Stromal cell of bone marrow (primary cell): ENCODE measurements around the gene EPHB2.

Experiments
- DNase-seq: peaks from one replicate; pipeline ENCODE4 v3.0.0-alpha.2; 2012; ENCODE audit warnings: low read depth

EPHB2 gene

GRCh38 chr1:22860883-22861385, 150.3 kb downstream of the EPHB2 start:
- no peak for DNase-seq

DNA sequence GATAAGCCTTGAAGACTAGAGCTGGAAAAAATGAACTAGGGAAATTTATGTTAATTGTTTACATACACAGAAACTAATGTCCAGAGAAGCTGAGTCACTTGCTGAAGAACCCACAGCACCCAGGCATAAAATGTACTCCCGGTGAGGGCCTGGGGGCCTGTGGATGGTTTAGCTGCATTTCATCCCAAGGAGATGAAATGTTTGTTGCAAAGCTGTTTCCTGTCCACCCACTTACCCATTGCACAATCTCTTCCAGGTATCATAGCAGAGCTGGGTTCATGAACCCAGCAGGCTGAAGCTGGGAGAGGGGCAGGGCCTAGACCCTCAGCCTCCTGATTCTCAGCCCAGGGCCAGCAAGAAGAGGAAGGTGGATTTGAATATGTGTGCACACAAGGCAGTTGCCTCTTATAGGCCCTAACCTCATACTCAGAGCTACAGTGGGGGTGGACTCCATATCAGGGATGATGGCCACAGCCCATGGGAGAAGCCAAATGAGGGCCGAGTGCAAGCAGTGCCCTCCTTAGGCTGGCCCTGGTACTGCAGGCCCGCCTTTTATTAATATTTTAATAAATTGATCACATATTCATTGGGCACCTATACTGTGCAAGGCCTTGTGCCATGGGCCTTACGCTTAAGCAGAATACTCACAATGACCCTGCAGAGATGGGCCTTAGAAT, 151.3 kb downstream of the EPHB2 start:
- no peak for DNase-seq

GRCh38 chr1:22862752-22863151, 152.1 kb downstream of the EPHB2 start:
- no peak for DNase-seq

DNA sequence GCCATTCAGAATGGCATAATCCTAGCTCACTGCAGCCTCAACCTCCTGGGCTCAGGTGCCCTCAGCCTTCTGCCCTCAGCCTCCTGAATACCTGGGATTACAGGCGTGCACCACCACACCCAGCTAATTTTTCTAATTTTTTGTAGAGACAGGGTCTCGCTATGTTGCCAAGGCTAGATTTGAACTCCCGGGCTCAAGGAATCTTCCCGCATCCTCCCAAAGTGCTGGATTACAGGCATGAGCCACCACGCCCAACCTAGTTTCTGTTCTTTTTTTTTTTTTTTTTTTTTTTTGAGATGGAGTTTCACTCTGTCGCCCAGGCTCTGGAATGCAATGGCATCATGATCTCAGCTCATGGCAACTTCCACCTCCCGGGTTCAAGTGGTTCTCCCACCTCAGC, 153.1 kb downstream of the EPHB2 start:
- no peak for DNase-seq

DNA sequence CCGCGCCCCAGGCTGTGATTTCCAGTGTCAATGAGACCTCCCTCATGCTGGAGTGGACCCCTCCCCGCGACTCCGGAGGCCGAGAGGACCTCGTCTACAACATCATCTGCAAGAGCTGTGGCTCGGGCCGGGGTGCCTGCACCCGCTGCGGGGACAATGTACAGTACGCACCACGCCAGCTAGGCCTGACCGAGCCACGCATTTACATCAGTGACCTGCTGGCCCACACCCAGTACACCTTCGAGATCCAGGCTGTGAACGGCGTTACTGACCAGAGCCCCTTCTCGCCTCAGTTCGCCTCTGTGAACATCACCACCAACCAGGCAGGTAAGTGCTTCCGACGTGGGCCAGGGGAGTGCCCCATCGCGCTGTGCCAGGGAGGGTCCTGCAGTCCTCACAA, 154.2 kb downstream of the EPHB2 start:
- no peak for DNase-seq

GRCh38 chr1:22865736-22866135, 155.1 kb downstream of the EPHB2 start:
- DNase-seq = no peak

DNA sequence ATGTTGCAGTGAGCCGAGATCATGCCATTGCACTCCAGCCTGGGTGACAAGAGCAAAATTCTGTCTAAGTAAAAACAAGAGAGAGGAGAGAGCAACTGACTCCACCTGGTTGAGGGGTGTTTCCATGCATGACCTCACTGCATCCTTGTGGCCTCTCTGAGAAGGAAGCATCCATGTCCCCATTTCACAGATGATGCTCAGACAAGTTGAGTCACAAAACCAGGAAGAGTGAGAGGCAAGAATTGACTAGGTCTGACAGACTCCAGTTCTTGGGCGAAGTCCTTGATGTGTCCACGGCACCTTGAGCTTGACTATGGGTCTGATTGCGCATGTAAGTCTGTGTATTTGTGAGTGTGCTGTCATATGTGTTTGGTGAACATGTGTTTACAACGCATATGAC, 156.2 kb downstream of the EPHB2 start:
- DNase-seq = no peak

GRCh38 chr1:22868331-22868730, 157.7 kb downstream of the EPHB2 start:
- DNase-seq = no peak

GRCh38 chr1:22869325-22869724, 158.7 kb downstream of the EPHB2 start:
- DNase-seq = no peak

- DNase-seq = no peak
These were observed 159.7 kb downstream of the EPHB2 start for GRCh38 chr1:22870201-22870871.

DNA sequence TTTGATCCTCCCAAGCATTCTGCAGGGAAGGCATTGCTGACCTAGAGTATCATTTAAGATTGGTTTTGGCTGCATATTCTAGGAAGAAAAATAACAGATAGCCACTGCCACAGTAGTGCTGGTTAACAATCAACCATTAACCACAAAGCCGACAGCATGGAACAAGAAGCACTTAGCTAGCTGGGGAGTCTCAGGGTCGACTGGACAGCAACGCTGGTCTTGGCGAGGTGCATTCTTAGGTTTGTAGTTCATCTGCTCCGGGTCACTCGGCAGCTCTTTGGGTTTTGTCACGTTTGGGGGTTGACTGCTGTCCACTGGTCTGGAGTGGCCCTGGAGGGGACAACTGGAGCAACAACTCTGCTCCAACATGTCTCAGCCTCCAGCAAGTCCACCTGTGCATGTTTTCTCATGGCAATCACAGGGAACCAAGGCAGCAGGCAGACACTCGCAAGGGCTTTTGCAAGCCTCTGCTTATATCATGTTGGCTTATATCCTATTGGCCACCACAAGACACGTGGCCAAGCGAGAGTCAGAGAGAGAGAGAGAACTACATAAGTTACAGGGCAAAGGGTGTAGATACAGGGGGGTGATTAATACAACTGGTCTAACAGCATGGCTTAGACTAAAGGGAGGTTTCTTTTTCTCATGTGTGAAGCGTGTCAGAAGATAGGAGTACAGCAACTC, 162.5 kb downstream of the EPHB2 start:
- DNase-seq = no peak

GRCh38 chr1:22874785-22875184, 164.1 kb downstream of the EPHB2 start:
- DNase-seq = no peak

GRCh38 chr1:22875241-22875640, 164.6 kb downstream of the EPHB2 start:
- no peak for DNase-seq

- DNase-seq = no peak
These were observed 165.2 kb downstream of the EPHB2 start for GRCh38 chr1:22875841-22876240.

DNA sequence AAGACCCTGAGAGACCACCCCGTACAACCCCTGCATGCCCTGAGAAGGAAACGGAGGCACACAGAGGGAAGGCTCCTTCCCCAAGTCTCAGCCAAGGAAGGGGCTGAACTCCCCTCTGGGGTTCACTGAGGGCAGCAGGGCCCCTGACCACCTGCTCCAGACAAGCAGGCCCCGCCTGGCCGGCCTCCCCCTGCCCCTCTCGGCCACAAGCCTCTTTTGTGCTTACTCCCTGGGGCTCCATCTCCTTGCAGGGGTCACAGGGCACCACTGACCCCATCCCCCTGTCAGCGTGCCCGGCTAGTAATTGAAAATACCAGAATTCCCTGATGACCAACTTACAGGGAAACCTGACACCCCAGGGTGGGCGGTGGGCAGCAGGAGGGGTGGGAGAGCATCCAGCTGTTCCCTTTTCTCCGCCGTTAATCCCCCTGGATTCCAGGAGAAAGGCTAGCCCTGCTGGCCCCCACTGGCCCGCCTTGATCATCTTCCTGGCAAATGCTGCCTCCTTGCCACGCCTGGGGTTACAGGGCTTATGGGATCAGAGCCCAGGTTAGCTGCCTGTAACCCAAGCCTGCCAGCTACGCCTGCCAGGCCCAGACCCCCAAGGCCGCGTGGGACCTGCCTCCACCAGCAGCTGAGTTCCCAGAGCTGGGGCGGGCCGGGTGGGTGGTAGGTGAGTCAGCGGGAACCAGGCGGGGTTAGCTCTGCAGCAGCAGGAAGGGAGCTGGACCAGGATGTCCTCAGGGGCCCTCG, 165.9 kb downstream of the EPHB2 start:
- peak; percentile 34 for DNase-seq

GRCh38 chr1:22877112-22877915, 166.7 kb downstream of the EPHB2 start:
- DNase-seq = no peak

DNA sequence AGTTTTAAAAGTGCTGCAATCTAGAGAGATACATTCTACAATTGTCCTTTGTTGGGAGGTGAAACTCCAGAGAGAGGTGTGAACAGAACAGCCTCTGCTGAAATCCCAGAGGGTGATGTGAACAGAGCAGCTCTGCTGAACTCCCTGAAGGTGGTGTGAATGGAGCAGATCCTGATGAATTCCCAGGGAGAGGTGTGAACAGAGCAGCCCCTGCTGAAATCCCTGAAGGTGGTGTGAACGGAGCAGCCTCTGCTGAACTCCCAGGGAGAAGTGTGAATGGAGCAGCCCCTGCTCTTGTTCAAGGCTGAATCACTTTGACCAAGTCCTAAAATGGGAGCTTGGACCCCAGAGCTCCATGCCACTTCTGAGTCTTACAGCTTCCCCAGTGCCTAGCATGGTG, 167.3 kb downstream of the EPHB2 start:
- no peak for DNase-seq

DNA sequence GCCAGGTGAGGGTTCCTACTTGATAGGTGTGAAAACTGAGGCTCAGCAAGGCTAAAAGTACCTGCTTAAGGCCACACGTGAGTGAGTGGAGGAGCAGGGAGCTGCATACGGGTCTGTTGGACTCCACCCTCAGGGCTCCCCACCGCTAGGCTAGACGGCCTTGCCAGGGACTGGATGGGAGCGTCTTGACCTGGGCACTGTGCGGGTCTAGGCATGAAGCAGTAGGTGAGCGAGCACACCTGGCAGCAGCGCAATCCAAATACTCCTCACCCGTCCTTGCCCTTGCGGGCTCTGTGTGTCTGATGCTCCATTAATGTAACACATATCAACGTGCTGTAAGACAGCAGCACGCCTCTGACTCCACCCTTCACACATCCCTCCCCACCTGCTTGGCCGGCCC, 168.0 kb downstream of the EPHB2 start:
- DNase-seq = no peak

- no peak for DNase-seq
These were observed 168.8 kb downstream of the EPHB2 start for GRCh38 chr1:22879445-22879844.

DNA sequence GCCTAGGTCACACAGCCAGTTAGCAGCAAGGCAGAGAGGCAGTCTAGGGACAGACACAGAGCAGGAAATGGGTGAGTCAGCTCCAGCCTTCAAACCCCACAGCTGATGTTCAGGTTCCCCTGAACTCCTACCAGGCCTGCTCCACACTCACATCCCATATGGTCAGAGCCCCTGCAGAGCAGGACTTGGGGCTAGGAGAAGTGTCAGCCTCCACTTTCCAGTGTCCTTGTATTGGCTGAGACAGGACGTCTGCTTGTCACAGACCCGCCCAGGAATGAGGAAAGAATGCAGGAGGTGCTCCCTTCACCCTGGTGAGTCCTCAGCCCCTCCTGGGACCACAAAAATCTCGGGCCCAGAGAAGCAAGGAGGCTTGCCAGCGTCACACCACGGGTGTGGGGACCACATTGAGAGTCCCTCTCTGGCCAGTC, 169.5 kb downstream of the EPHB2 start:
- no peak for DNase-seq

DNA sequence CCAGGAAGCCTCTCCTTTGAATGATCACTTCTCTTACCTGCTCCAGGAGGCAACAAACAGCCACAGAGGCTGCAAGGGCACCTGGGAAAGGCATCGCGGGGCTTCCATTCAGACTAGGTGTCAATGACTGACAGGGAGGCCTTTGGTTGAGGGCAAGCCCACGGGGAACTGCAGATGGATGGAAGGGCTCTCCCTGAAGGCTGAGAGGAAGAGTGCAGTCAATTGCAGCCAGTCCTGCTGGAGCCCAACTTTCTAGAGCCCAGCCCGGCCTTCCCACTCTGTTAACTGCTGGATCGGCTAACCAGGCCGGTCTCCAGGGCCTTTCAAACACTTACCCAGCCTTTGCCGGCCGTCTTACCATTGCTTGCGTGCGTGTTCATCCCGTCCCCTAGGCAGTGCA, 172.8 kb downstream of the EPHB2 start:
- DNase-seq = no peak
